ENCODE measurements around the gene CAV1.
"Not testable (repeated sequence)": the region's sequence is repeated elsewhere in the genome, so short reads cannot be mapped to it uniquely, and the experiment has no call there.

CAV1 gene

DNA sequence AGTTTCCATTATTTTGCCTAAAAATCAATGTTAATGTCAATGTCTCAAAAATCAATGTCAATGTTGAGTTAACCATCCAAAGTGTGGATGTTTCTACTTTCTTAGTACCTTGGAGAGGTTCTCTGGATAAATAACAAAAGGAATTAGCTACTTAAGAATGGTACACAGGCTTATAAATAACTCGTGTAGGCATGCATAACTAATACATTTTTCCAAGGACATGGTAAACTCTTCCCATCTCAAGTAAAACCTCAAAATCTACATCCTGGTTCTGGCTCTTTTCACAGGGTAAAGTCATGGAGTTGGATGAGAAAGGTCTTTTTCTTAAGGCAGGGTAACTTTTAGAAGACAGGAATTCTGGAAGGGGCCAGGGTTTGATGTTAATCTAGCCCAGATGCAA, 59.9 kb downstream of the CAV1 start:
- no peak for DNase-seq

DNA sequence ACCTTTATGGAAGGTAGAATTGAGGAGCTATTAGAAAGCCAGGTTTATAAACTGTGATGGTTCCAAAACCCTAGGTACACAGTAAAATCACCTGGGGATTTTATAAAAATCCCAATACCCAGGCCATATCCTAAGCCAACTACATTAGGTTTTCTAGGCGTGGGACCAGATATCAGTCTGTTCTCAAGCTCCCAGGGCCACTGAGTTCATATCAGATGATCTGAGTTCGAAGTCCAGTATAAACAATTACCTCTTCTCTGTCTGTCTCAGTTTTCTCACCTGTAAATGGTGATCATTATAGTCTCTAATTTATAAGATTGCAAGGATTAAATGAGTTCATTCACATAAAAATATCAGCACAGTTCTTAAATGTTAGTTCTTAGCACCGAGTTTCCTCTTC, 60.6 kb downstream of the CAV1 start:
- no peak for DNase-seq

DNA sequence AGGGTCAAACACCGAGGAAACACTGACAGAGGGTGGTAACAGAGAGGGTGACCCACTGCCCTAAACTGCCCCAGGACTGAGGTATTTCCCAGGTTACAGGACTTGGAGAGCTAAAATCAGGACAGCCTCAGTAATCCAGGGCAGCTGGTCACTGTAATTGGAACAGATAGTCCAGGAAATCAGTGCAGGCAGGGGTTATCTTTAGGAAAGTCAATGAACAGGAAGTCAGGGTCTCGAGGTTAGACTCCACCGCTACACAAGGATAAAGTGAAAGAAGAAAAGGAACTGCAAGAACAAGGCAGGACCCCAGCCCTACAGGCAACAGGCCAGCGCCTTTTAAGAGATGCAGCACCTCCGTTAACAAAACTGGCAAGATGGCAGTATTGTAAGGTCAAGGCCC, 61.1 kb downstream of the CAV1 start:
- DNase-seq, result no peak

GRCh38 chr7:116587200-116587599, 62.4 kb downstream of the CAV1 start:
- DNase-seq, result not testable (repeated sequence)

DNA sequence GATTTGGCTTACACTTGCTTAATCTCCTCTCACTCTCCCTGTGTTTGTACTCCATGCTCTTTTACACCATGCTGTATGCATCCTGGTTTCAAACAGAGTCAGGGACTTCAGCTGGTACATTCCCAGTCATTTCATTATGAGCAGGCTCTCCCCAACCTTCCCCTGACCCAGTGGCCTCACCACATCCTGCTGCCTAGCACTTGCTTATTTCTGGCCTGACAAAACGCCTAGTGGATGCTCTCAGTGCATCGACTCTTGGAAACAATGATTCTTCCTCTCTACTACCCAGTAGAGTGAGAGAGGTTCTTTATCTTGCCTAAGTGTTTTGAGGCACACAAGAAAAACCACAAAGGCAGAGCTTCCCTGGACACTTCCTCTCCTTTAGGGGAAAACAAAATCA, 63.4 kb downstream of the CAV1 start:
- no peak for DNase-seq

- peak; percentile 76 for DNase-seq
Measured at GRCh38 chr7:116588641-116589594, 64.1 kb downstream of the CAV1 start.

DNA sequence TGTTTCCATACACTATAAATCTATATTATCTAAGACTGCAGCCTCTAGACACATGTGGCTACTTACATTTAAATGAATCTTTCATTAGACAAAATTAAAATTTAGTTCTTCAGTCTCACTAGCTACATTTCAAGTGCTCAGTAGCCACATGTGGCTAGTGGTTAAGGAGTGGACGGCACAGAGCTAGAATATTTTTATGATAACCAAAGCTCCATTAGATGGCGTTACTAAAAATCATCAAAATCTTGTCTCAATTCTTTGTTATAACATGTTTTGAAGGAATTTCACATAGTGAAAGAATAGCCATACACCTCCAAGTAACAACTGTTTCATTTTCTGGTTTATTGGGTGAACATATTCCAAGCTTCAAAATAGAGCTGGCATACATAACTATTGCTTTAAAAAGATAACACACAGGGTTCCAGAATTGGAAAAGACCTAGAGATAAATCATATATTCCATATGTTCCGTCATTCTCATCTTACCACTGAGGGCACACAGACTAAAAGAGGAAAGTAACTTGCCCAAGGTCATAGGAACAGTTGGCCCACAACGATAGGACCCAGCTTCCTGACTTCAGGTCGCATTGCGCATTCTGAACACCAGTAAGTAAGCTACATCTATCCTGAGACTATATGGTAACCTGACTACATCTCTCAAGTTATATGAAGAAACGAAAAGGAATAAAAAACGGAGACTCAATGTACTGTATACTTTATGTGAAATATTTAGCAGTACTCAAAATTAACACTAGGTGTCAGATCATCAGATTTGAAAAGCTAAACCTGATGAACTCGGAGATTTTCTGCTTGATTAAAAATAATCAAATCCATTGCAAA, 66.6 kb downstream of the CAV1 start:
- DNase-seq, result peak; percentile 29

DNA sequence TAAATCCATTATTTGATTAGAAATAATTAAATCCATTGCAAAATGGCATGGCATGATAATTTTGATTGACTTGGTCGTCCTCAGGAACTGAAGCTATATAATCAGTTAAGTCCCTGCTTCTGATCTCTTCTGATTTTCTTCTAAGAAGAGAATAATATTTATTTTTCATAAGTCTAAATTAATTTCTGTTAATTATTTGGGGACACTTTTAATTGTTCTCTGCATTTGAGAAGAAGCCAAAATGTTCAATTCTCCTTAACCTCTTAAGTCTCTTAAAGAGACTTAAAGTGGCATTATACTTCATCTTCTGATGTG, 67.2 kb downstream of the CAV1 start:
- DNase-seq, result no peak

DNA sequence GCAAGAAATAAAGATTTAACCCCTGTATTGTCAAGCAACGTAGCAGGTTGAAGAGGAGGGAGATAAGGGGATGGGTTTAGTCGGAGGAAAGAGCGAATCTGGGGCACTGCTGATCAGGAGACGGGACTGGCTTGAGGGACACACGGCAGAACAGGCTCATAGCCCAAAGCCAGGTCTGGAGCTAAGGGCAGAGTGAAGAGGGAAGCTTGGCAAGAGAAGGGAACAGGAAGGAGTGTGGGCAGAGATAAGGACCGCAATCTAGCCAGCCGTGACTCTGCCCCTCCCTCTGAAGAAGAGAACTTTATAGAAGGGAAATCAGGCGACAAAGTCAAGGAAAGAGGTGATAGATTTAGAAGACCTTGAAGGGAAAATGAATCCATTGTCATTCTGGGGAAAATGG, 67.6 kb downstream of the CAV1 start:
- DNase-seq, result no peak

DNA sequence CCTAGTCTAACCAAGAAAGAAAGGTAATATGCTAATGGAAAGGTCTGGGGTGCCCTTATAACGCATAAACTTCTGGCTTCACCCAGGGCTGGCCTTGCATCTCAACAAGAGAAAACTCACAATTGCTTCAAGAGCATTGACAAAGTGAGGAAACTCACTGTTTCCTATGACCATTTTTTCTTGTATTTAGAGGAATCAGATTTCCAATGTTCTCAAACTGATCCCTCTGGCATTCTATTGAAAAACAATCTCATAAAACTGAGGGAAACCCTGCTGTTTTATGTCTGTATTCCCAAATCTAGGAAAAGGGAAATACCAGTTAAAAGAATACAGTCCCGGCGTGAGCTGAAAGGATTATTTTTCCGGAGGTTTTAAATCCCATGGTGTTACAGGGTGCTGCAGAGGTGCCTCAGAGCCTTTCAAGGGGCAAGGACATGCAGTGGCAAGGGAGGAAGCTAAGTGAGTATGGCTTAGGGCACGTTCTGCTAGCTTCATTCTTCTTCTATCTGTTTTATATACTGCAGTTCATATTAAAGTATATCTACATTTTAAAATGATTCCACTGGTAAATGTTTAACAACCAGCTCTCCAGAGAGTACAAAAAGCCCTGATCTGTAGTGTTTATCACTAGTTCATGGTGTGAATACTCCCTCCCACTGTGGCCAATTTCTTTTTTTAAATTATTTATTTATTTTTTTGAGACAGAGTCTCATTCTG, 68.7 kb downstream of the CAV1 start:
- DNase-seq, result peak; percentile 21

DNA sequence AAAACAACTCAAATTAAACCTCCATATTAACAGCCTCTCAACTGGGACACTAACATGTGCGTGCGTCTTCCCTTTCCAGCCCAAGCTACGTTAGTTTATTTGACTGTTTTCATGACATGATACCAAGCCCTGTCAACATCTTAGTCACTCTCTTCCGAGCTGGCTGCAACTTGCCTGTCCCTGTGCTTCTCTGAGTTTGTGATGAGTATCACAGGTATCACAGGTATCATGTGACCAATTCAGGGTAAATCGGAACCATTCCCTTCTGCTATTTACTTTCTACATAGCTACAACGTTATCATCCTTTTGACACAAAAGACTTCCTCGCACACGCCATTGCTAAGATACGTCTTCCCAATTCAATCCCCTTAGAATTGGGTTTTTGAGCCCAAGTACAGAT, 70.2 kb downstream of the CAV1 start:
- no peak for DNase-seq

DNA sequence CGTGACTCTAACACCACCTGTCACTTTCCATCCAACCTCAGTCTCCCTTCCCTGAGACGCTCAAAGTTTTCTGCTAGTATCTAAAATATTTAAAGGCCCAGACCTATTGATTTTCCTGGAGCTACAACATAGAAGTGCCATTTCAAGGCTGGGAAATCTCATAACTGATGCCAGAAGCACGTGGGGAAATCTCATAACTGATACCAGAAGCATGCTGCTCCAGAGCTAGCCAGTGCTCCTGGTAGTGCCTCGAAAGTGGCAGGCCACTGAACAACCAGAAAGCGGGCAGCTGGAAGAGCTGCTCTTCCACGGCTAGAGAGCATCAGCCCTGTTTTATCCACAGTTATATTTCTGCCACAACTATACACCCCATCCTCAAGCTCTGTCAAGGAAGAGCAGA, 72.5 kb downstream of the CAV1 start:
- no peak for DNase-seq

GRCh38 chr7:116598278-116598677, 73.4 kb downstream of the CAV1 start:
- DNase-seq, result peak; percentile 53

DNA sequence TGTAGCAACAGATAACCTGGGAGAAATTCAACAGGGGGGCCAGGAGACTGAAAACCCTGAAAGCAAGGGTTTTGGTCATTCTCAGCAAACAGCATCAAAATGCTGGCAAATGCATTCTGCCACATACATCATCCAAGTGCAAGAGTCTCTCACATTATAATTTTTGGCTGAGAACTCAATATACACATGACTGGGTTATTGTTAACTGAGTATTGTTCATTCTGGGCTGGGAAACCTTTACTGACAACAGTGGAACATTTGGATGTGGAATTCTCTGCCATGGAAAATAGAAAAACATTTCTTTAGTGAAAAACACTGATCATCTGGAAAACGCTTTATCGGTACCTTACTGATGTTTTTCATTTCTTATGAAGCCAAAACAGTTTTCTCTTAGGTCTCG, 74.0 kb downstream of the CAV1 start:
- DNase-seq, result no peak

DNA sequence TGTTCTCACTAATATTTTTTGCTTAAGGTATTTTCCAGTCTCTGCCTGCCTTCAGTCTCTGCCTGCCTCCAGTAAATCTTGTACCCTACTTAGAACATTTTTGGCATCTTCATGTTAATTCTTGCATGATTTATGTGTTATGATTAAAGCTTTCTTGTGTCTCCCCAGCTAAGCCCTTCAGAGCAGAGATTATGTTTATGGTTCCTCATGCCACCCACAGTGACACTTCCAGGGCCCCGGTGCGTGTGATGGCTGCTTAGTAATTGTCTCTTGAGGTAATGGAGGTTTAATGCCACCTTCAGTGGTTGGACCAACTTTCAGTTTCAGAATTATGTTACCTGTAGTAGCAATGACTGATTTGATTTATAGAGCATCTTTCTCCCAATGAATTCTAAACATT, 76.6 kb downstream of the CAV1 start:
- no peak for DNase-seq

DNA sequence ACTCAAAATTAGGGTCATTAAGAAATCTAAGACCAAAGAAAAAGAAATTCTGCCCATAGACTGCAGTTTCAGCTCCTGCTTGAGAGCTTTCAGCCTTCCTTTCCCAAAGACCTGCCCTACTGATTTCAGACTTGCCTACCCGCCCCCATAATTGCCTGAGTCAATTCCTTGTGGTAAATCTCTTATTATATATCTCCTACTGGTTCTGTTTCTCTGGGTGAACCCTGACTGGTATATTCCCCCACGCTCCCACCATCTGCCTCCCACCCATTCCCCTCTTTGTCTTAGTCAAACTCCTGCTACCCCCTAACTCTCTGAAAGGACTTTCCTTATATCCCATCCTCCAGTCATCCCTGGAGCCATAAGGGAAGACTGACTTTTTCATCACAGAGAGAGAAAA, 82.5 kb downstream of the CAV1 start:
- DNase-seq, result no peak

- no peak for DNase-seq
Measured at GRCh38 chr7:116610210-116610609, 85.4 kb downstream of the CAV1 start.

- no peak for DNase-seq
Measured at GRCh38 chr7:116610721-116611120, 85.9 kb downstream of the CAV1 start.

Data from NCI-H82 (cell line).